GM19372 (cell line): Measurements from ENCODE around the gene CEACAM8.
"Not testable (repeated sequence)": the region's sequence is repeated elsewhere in the genome, so short reads cannot be mapped to it uniquely, and the experiment has no call there.

Source experiments
- ATAC-seq: cut with Tn5 transposase; IDR thresholded peaks from one replicate; pipeline ENCODE4 v1.9.1; 2021; ENCODE audit warnings: mild to moderate bottlenecking, low read depth, moderate library complexity; ENCODE audit not compliant: unreplicated experiment

Gene CEACAM8

GRCh38 chr19:42576241-42576640 lies 18.5 kb downstream of the CEACAM8 start:
- no peak for ATAC-seq

- ATAC-seq, result no peak
These were observed 21.1 kb downstream of the CEACAM8 start for GRCh38 chr19:42573642-42574041.

- no peak for ATAC-seq
These were observed 23.6 kb downstream of the CEACAM8 start for GRCh38 chr19:42571116-42571515.

GRCh38 chr19:42569193-42569592 lies 25.5 kb downstream of the CEACAM8 start:
- no peak for ATAC-seq

GRCh38 chr19:42568006-42568405 lies 26.7 kb downstream of the CEACAM8 start:
- no peak for ATAC-seq

- no peak for ATAC-seq
These were observed 27.2 kb downstream of the CEACAM8 start for GRCh38 chr19:42567567-42567966.

- no peak for ATAC-seq
These were observed 31.1 kb downstream of the CEACAM8 start for GRCh38 chr19:42563352-42564210.

GRCh38 chr19:42561512-42561911 lies 33.2 kb downstream of the CEACAM8 start:
- ATAC-seq, result no peak

GRCh38 chr19:42560731-42561130 lies 34.0 kb downstream of the CEACAM8 start:
- no peak for ATAC-seq

GRCh38 chr19:42558450-42559150 lies 36.1 kb downstream of the CEACAM8 start:
- ATAC-seq, result no peak

GRCh38 chr19:42557386-42557871 lies 37.3 kb downstream of the CEACAM8 start:
- not testable (repeated sequence) for ATAC-seq

GRCh38 chr19:42555801-42556200 lies 38.9 kb downstream of the CEACAM8 start:
- no peak for ATAC-seq

GRCh38 chr19:42555317-42555716 lies 39.4 kb downstream of the CEACAM8 start:
- ATAC-seq, result no peak

GRCh38 chr19:42554046-42554575 lies 40.6 kb downstream of the CEACAM8 start:
- no peak for ATAC-seq

- ATAC-seq, result no peak
These were observed 41.3 kb downstream of the CEACAM8 start for GRCh38 chr19:42553292-42554045.

GRCh38 chr19:42552086-42553065 lies 42.3 kb downstream of the CEACAM8 start:
- no peak for ATAC-seq

GRCh38 chr19:42550521-42550920 lies 44.2 kb downstream of the CEACAM8 start:
- not testable (repeated sequence) for ATAC-seq

- not testable (repeated sequence) for ATAC-seq
These were observed 45.7 kb downstream of the CEACAM8 start for GRCh38 chr19:42549067-42549466.

GRCh38 chr19:42548552-42548951 lies 46.2 kb downstream of the CEACAM8 start:
- ATAC-seq, result no peak
